Measurements from ENCODE around the gene SIX3. TPM values are rescaled to one million over a fixed set of nuclear protein-coding genes. Genes with fewer than 3 reads are reported as not detected.
A peak's percentile ranks its signal among the peaks of the same experiment; 100 is the strongest.

Gene SIX3
- total RNA-seq, 1 experiment from 2014 or later = 13.2 TPM

GRCh38 chr2:44940732-44941464, 604 bp upstream of the SIX3 start (continued):
- no peak for TF ChIP-seq ZNF425 (CRISPR knock-in tag; conservative IDR thresholded peaks at IDR 0.05)

- Mint-ChIP-seq H3K27ac (no peak overlapping the region), H3K36me3 (no peaks in the 10 kb centered on the region), H3K27me3 (ENCODE audit: low read depth) (peaks cover 95% of the 10 kb centered on the region), H3K4me3 (peak overlapping the region; percentile 74), H3K9me3 (no peaks in the 10 kb centered on the region), H3K4me1 (peaks cover 58% of the 10 kb centered on the region)
- ChIA-PET POLR2A (no interaction called here), CTCF (interaction anchor here (0.8 to 1.4 kb wide), 2 partner anchors 12 to 13 kb away, joined by 3 to 4 read pairs; no protein-coding TSS in a partner anchor)
- DNase-seq (ENCODE audit: low spot score) = peak; percentile 48
- no peak for ATAC-seq
- TF ChIP-seq NFATC4 (CRISPR knock-in tag; IDR thresholded peaks at IDR 0.05) = no peak
- 0 out of 2 replicates have a peak, but pooled peaks have one; percentile 19 for TF ChIP-seq KAT7 (CRISPR knock-in tag; IDR thresholded peaks at IDR 0.05; ENCODE audit: borderline replicate concordance)
Observed at GRCh38 chr2:44942304-44943030, 965 bp downstream of the SIX3 start.

- TF ChIP-seq ZNF232 (CRISPR knock-in tag; IDR thresholded peaks at IDR 0.05) (no peak), CTCF (IDR thresholded peaks at IDR 0.05) (no peak), PRDM15 (CRISPR knock-in tag; IDR thresholded peaks at IDR 0.05) (no peak), ZNF138 (CRISPR knock-in tag; conservative IDR thresholded peaks at IDR 0.05) (no peak), ZBTB21 (CRISPR knock-in tag; IDR thresholded peaks at IDR 0.05; ENCODE audit: borderline replicate concordance) (no peak), ZNF317 (CRISPR knock-in tag; IDR thresholded peaks at IDR 0.05; ENCODE audit: borderline replicate concordance, low read depth) (no peak), ZNF671 (CRISPR knock-in tag; IDR thresholded peaks at IDR 0.05) (no peak), ELF4 (CRISPR knock-in tag; IDR thresholded peaks at IDR 0.05; ENCODE audit: low read depth) (no peak), KAT7 (CRISPR knock-in tag; IDR thresholded peaks at IDR 0.05; ENCODE audit: borderline replicate concordance) (no peak; the same call in 1 of the 2 replicates), SMAD3 (CRISPR knock-in tag; IDR thresholded peaks at IDR 0.05; ENCODE audit: borderline replicate concordance) (no peak), NFE2L1 (CRISPR knock-in tag; IDR thresholded peaks at IDR 0.05) (no peak), RORB (CRISPR knock-in tag; IDR thresholded peaks at IDR 0.05) (no peak)
- Mint-ChIP-seq H3K9me3 (no peaks in the 10 kb centered on the region), H3K27ac (no peak overlapping the region), H3K27me3 (ENCODE audit: low read depth) (peaks cover 96% of the 10 kb centered on the region), H3K36me3 (peaks cover 5% of the 10 kb centered on the region), H3K4me1 (peaks cover 64% of the 10 kb centered on the region), H3K4me3 (peak overlapping the region; percentile 74)
- ChIA-PET CTCF (interaction anchor here (0.8 to 1.4 kb wide), 6 partner anchors 11 to 70 kb away, joined by 3 to 5 read pairs (median 3); no protein-coding TSS in a partner anchor), POLR2A (interaction anchor here (1.2 to 1.6 kb wide), 2 partner anchors 8 to 165 kb away, joined by 3 to 5 read pairs; no protein-coding TSS in a partner anchor)
- ATAC-seq = no peak
- DNase-seq (ENCODE audit: low spot score) = no peak
Observed at GRCh38 chr2:44943031-44943692, 1.7 kb downstream of the SIX3 start.
